Retinal pigment epithelial cell (primary cell): Measurements from ENCODE around the gene CCDC50.

Experiments
- DNase-seq: peaks from one replicate; pipeline ENCODE4 v3.0.0-alpha.2; 2010; ENCODE audit warnings: low read depth
- H3K4me3 ChIP-seq: 2 replicates; pipeline ENCODE4 v1.5.1; 2011; ENCODE audit warnings: mild to moderate bottlenecking, low read length, control low read depth, moderate library complexity
- CTCF ChIP-seq: conservative IDR thresholded peaks from 2 replicates; pipeline ENCODE4 v1.5.1; 2011; ENCODE audit warnings: low read depth, low read length, control low read depth, inconsistent platforms

CCDC50 gene

GRCh38 chr3:191440532-191440931 lies 111.3 kb downstream of the CCDC50 start:
- no peak for TF ChIP-seq CTCF
- no peak overlapping the region for H3K4me3 ChIP-seq
- DNase-seq = no peak

- no peak overlapping the region for H3K4me3 ChIP-seq
- DNase-seq = no peak
- TF ChIP-seq CTCF = no peak
These were observed 112.5 kb downstream of the CCDC50 start for GRCh38 chr3:191441687-191442086.

DNA sequence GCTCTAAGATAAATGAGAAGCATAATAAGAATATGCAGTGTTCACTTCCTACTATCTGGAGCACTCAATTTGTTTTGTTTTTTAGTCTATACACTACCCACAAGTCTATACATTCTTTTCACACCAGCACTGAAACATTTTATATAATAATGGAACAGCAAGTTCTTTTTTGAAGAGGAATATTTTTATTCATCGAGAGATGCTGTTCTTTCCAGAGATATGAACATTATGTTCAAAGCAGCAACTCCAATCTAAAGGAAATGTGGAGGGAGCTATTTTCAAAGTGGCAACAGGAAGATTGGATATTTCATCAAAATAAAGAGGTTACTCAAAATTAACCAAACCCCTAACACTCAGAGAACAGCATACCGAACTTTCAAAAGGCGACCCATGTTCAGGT lies 115.4 kb downstream of the CCDC50 start:
- TF ChIP-seq CTCF = no peak
- no peak for DNase-seq
- H3K4me3 ChIP-seq = no peak overlapping the region
